ENCODE data around the gene CCDC7. TPM values are rescaled to one million over a fixed set of nuclear protein-coding genes. Genes with fewer than 3 reads are reported as not detected.
"Not testable (repeated sequence)": the region's sequence is repeated elsewhere in the genome, so short reads cannot be mapped to it uniquely, and the experiment has no call there.

The CCDC7 gene
- total RNA-seq, 3 donors from 2014 or later: 11.2 to 36.5 (median 14.2) TPM

GRCh38 chr10:32693441-32693979 is 247.6 kb downstream of the CCDC7 start:
- TF ChIP-seq, protein P1, sequence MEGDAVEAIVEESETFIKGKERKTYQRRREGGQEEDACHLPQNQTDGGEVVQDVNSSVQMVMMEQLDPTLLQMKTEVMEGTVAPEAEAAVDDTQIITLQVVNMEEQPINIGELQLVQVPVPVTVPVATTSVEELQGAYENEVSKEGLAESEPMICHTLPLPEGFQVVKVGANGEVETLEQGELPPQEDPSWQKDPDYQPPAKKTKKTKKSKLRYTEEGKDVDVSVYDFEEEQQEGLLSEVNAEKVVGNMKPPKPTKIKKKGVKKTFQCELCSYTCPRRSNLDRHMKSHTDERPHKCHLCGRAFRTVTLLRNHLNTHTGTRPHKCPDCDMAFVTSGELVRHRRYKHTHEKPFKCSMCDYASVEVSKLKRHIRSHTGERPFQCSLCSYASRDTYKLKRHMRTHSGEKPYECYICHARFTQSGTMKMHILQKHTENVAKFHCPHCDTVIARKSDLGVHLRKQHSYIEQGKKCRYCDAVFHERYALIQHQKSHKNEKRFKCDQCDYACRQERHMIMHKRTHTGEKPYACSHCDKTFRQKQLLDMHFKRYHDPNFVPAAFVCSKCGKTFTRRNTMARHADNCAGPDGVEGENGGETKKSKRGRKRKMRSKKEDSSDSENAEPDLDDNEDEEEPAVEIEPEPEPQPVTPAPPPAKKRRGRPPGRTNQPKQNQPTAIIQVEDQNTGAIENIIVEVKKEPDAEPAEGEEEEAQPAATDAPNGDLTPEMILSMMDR (IDR thresholded peaks at IDR 0.05): no peak
- Histone ChIP-seq H3K36me3 (ENCODE audit: low read depth) (no peaks in the 10 kb centered on the region), H3K9me3 (peaks cover 2% of the 10 kb centered on the region), H3K4me1 (ENCODE audit: low read depth) (no peaks in the 10 kb centered on the region), H3K4me3 (no peak overlapping the region)
- ATAC-seq (no peak), DNase-seq (no peak)
- intact Hi-C loops (cut with DNase I, micrococcal nuclease): no loop called here

GRCh38 chr10:32699683-32700082 is 253.7 kb downstream of the CCDC7 start:
- H3K9me3 ChIP-seq; H3K4me1 ChIP-seq (ENCODE audit: low read depth); H3K36me3 ChIP-seq (ENCODE audit: low read depth); DNase-seq; H3K4me3 ChIP-seq; ATAC-seq; intact Hi-C loops (cut with DNase I, micrococcal nuclease): not testable (repeated sequence)

DNA sequence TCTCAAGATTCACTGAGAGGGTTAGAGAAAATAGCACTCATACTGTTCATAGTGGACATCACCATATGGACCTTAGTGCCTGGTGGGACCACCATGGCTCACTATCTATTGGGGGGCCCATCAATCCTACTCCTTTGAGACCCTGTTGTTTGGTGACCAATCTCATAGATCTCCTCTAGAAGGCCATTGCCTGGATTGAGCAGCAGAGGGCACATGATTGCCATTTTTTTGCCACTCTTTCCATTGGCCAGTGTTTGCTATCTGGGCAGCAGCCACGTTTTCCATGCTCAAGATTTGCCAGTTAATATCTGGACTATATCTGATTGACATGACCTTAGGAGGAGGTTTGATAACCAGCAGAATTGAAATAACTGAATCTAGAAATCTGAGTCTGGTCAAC is 267.6 kb downstream of the CCDC7 start:
- TF ChIP-seq, protein P1 (IDR thresholded peaks at IDR 0.05): no peak
- no peaks in the 10 kb centered on the region for H3K36me3 ChIP-seq (ENCODE audit: low read depth)
- intact Hi-C loops (cut with DNase I, micrococcal nuclease): no loop called here
- no peaks in the 10 kb centered on the region for H3K4me1 ChIP-seq (ENCODE audit: low read depth)
- ATAC-seq (no peak), DNase-seq (no peak)
- H3K9me3 ChIP-seq: peaks cover 31% of the 10 kb centered on the region
- no peak overlapping the region for H3K4me3 ChIP-seq

DNA sequence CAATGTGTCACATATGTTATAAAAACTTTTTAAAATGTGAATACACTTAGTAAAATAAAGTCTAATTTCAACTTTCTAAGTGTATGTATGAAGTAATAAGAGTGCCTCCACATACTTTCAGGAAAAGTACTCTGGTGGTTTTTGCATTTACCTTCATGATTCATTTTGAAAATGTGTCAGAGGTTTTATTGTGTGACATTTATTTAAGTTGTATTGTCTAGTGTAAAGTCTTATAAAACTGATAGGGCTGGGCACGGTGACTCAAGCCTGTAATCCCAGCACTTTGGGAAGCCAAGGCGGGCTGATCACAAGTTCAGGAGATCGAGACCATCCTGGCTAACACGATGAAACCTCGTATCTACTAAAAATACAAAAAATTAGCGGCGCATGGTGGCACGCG is 285.6 kb downstream of the CCDC7 start:
- Histone ChIP-seq H3K9me3 (no peaks in the 10 kb centered on the region), H3K4me3 (no peak overlapping the region), H3K36me3 (ENCODE audit: low read depth) (no peaks in the 10 kb centered on the region), H3K4me1 (ENCODE audit: low read depth) (no peaks in the 10 kb centered on the region)
- ATAC-seq (peak; percentile 23), DNase-seq (no peak)
- TF ChIP-seq, protein P1 (IDR thresholded peaks at IDR 0.05): no peak
- intact Hi-C loops (cut with DNase I, micrococcal nuclease): no loop called here

GRCh38 chr10:32738958-32739357 is 293.0 kb downstream of the CCDC7 start:
- DNase-seq: no peak
- ATAC-seq: no peak
- intact Hi-C loops (cut with DNase I, micrococcal nuclease): no loop called here
- no peaks in the 10 kb centered on the region for H3K4me1 ChIP-seq (ENCODE audit: low read depth)
- no peak overlapping the region for H3K4me3 ChIP-seq
- H3K9me3 ChIP-seq: no peaks in the 10 kb centered on the region
- TF ChIP-seq, protein P1 (IDR thresholded peaks at IDR 0.05): no peak
- no peaks in the 10 kb centered on the region for H3K36me3 ChIP-seq (ENCODE audit: low read depth)

GRCh38 chr10:32744321-32744720 is 298.4 kb downstream of the CCDC7 start:
- ATAC-seq (no peak), DNase-seq (no peak)
- no peaks in the 10 kb centered on the region for H3K36me3 ChIP-seq (ENCODE audit: low read depth)
- no peaks in the 10 kb centered on the region for H3K4me1 ChIP-seq (ENCODE audit: low read depth)
- no peaks in the 10 kb centered on the region for H3K9me3 ChIP-seq
- H3K4me3 ChIP-seq: no peak overlapping the region
- TF ChIP-seq, protein P1 (IDR thresholded peaks at IDR 0.05): no peak
- intact Hi-C loops (cut with DNase I, micrococcal nuclease): no loop called here
